ENCODE data around the gene LRRC25. TPM values are rescaled to one million over a fixed set of nuclear protein-coding genes. Genes with fewer than 3 reads are reported as not detected.

Gene LRRC25
- total RNA-seq, 2 experiments from 2014 or later: 0.98 to 4.1 TPM

DNA sequence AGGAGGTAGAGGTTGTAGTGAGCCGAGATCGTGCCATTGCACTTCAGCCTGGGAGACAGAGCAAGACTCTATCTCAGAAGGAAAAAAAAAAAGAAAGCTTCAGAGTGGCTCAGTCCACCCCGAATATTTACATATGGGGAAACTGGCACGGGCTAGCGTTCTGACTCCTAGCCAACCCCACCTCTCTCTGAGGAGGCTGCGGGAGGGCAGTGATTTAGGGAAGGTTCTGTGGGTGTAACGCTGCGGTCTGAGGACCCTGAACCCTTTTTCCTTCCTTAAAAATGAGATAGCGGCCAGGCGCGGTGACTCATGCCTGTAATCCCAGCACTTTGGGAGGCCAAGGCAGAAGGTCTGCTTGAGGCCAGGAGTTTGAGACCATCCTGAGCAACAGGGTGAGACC lies 5.0 kb downstream of the LRRC25 start:
- Histone ChIP-seq H4K20me1 (ENCODE audit: insufficient read depth, low read length) (no peaks in the 10 kb centered on the region), H3K9me2 (ENCODE audit: insufficient read depth, low read length) (no peaks in the 10 kb centered on the region), H3K4me3 (ENCODE audit: low read depth, low read length, poor library complexity, severe bottlenecking) (no peak overlapping the region), H3K27ac (ENCODE audit: low read depth, low read length, poor library complexity, severe bottlenecking) (no peak overlapping the region), H3K4me1 (ENCODE audit: insufficient read depth, low read length, poor library complexity, severe bottlenecking) (peaks cover 33% of the 10 kb centered on the region), H3K4me2 (ENCODE audit: low read length) (peak overlapping the region; percentile 28; the same call in 1 of the 2 replicates), H3K9me3 (ENCODE audit: low read length) (no peaks in the 10 kb centered on the region), H3K36me3 (ENCODE audit: insufficient read depth, low read length) (no peaks in the 10 kb centered on the region), H3K79me2 (ENCODE audit: insufficient read depth, low read depth, low read length) (no peaks in the 10 kb centered on the region), H2AFZ (ENCODE audit: low read length) (peak overlapping the region; percentile 41; the same call in 1 of the 2 replicates)
- POLR2A ChIA-PET: no interaction called here
- BruUV-seq (replicated peaks): no TSS peak
- intact Hi-C loops (cut with micrococcal nuclease; ENCODE audit: unreplicated experiment): no loop called here
- no peak for TF ChIP-seq EZH2phosphoT487 (IDR thresholded peaks at IDR 0.05; ENCODE audit: borderline replicate concordance, low read depth, low read length)
- TF ChIP-seq, protein P1, sequence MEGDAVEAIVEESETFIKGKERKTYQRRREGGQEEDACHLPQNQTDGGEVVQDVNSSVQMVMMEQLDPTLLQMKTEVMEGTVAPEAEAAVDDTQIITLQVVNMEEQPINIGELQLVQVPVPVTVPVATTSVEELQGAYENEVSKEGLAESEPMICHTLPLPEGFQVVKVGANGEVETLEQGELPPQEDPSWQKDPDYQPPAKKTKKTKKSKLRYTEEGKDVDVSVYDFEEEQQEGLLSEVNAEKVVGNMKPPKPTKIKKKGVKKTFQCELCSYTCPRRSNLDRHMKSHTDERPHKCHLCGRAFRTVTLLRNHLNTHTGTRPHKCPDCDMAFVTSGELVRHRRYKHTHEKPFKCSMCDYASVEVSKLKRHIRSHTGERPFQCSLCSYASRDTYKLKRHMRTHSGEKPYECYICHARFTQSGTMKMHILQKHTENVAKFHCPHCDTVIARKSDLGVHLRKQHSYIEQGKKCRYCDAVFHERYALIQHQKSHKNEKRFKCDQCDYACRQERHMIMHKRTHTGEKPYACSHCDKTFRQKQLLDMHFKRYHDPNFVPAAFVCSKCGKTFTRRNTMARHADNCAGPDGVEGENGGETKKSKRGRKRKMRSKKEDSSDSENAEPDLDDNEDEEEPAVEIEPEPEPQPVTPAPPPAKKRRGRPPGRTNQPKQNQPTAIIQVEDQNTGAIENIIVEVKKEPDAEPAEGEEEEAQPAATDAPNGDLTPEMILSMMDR (conservative IDR thresholded peaks at IDR 0.05; ENCODE audit: low read length): no peak
- DNase-seq (ENCODE audit: low spot score): no peak
- CTCF ChIA-PET (ENCODE audit: unreplicated experiment): interaction anchor here (1.3 kb wide), 1 partner anchor 56 kb away, joined by 3 read pairs; no protein-coding TSS in a partner anchor

- POLR2A ChIA-PET: no interaction called here
- no peak for DNase-seq (ENCODE audit: low spot score)
- Histone ChIP-seq H3K9me2 (ENCODE audit: insufficient read depth, low read length) (no peaks in the 10 kb centered on the region), H3K27ac (ENCODE audit: low read depth, low read length, poor library complexity, severe bottlenecking) (no peak overlapping the region), H3K4me3 (ENCODE audit: low read depth, low read length, poor library complexity, severe bottlenecking) (no peak overlapping the region), H3K4me1 (ENCODE audit: insufficient read depth, low read length, poor library complexity, severe bottlenecking) (peaks cover 25% of the 10 kb centered on the region), H4K20me1 (ENCODE audit: insufficient read depth, low read length) (no peaks in the 10 kb centered on the region), H3K9me3 (ENCODE audit: low read length) (no peaks in the 10 kb centered on the region), H3K4me2 (ENCODE audit: low read length) (no peak overlapping the region), H3K79me2 (ENCODE audit: insufficient read depth, low read depth, low read length) (no peaks in the 10 kb centered on the region), H3K36me3 (ENCODE audit: insufficient read depth, low read length) (no peaks in the 10 kb centered on the region), H2AFZ (ENCODE audit: low read length) (no peak overlapping the region)
- no peak for TF ChIP-seq EZH2phosphoT487 (IDR thresholded peaks at IDR 0.05; ENCODE audit: borderline replicate concordance, low read depth, low read length)
- TF ChIP-seq, protein P1 (conservative IDR thresholded peaks at IDR 0.05; ENCODE audit: low read length): no peak
- BruUV-seq (replicated peaks): no TSS peak
- CTCF ChIA-PET (ENCODE audit: unreplicated experiment): interaction anchor here (1.3 kb wide), 1 partner anchor 55 kb away, joined by 3 read pairs; no protein-coding TSS in a partner anchor
- intact Hi-C loops (cut with micrococcal nuclease; ENCODE audit: unreplicated experiment): no loop called here
Measured at GRCh38 chr19:18391509-18392075, 5.8 kb downstream of the LRRC25 start.

- Histone ChIP-seq H3K79me2 (ENCODE audit: insufficient read depth, low read depth, low read length) (no peaks in the 10 kb centered on the region), H3K4me1 (ENCODE audit: insufficient read depth, low read length, poor library complexity, severe bottlenecking) (peaks cover 21% of the 10 kb centered on the region), H3K36me3 (ENCODE audit: insufficient read depth, low read length) (no peaks in the 10 kb centered on the region), H3K4me2 (ENCODE audit: low read length) (no peak overlapping the region), H3K4me3 (ENCODE audit: low read depth, low read length, poor library complexity, severe bottlenecking) (no peak overlapping the region), H4K20me1 (ENCODE audit: insufficient read depth, low read length) (no peaks in the 10 kb centered on the region), H3K27ac (ENCODE audit: low read depth, low read length, poor library complexity, severe bottlenecking) (no peak overlapping the region), H3K9me2 (ENCODE audit: insufficient read depth, low read length) (no peaks in the 10 kb centered on the region), H2AFZ (ENCODE audit: low read length) (no peak overlapping the region), H3K9me3 (ENCODE audit: low read length) (no peaks in the 10 kb centered on the region)
- CTCF ChIA-PET (ENCODE audit: unreplicated experiment): no interaction called here
- no peak for TF ChIP-seq EZH2phosphoT487 (IDR thresholded peaks at IDR 0.05; ENCODE audit: borderline replicate concordance, low read depth, low read length)
- TF ChIP-seq, protein P1 (conservative IDR thresholded peaks at IDR 0.05; ENCODE audit: low read length): no peak
- POLR2A ChIA-PET: no interaction called here
- BruUV-seq (replicated peaks): no TSS peak
- no peak for DNase-seq (ENCODE audit: low spot score)
- intact Hi-C loops (cut with micrococcal nuclease; ENCODE audit: unreplicated experiment): no loop called here
Measured at GRCh38 chr19:18390065-18390907, 7.1 kb downstream of the LRRC25 start.

All from OCI-LY7 (cell line).